ENCODE results near the gene USF2. TPM values are rescaled to one million over a fixed set of nuclear protein-coding genes. Genes with fewer than 3 reads are reported as not detected.

Gene USF2
- total and polyA plus RNA-seq, 2 experiments from 2014 or later, result 30.2 to 55.6 TPM

DNA sequence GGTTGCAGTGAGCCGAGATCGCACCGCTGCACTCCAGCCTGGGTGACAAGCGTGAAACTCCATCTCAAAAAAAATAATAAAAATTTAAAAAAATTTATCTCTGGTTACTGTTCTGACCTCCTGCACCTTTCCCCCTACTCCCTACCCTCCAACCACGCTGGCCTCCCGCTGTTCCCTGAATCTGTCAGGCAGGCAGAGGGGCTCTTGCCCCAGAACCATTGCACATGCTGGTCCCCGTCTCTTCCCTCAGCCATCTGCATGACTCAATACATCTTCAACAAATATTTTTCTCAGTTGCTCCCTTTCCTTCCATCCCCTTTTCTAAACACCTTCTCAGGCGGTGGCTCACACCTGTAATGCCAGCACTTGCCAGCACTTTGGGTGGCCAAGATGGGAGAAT, 39.2 kb upstream of the USF2 start:
- WGBS (ENCODE audit: low lambda C conversion rate, missing lambda C conversion rate), result 91% methylated on average over 8 of the region's 8 CpGs
- Histone ChIP-seq H3K27ac (no peak overlapping the region), H2AFZ (no peak overlapping the region), H3K4me3 (no peak overlapping the region), H4K20me1 (ENCODE audit: insufficient read depth, poor library complexity, severe bottlenecking) (no peaks in the 10 kb centered on the region), H3K9me3 (ENCODE audit: low read depth) (no peaks in the 10 kb centered on the region), H3K27me3 (no peaks in the 10 kb centered on the region), H3K4me1 (ENCODE audit: insufficient read depth) (no peaks in the 10 kb centered on the region), H3K4me2 (no peak overlapping the region), H3K36me3 (replicated peaks; ENCODE audit: insufficient read depth, low read depth) (no peaks in the 10 kb centered on the region), H3K9me2 (replicated peaks; ENCODE audit: insufficient read depth) (no peaks in the 10 kb centered on the region), H3K79me2 (no peaks in the 10 kb centered on the region)
- TF ChIP-seq, protein P1, sequence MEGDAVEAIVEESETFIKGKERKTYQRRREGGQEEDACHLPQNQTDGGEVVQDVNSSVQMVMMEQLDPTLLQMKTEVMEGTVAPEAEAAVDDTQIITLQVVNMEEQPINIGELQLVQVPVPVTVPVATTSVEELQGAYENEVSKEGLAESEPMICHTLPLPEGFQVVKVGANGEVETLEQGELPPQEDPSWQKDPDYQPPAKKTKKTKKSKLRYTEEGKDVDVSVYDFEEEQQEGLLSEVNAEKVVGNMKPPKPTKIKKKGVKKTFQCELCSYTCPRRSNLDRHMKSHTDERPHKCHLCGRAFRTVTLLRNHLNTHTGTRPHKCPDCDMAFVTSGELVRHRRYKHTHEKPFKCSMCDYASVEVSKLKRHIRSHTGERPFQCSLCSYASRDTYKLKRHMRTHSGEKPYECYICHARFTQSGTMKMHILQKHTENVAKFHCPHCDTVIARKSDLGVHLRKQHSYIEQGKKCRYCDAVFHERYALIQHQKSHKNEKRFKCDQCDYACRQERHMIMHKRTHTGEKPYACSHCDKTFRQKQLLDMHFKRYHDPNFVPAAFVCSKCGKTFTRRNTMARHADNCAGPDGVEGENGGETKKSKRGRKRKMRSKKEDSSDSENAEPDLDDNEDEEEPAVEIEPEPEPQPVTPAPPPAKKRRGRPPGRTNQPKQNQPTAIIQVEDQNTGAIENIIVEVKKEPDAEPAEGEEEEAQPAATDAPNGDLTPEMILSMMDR (IDR thresholded peaks at IDR 0.05; ENCODE audit: poor library complexity), result no peak
- TF ChIP-seq EZH2phosphoT487 (IDR thresholded peaks at IDR 0.05; ENCODE audit: low read depth, severe bottlenecking, unreplicated experiment), result no peak
- TF ChIP-seq EZH2 (IDR thresholded peaks at IDR 0.05; ENCODE audit: borderline replicate concordance), result no peak
- DNase-seq (ENCODE audit: low spot score), result no peak

DNA sequence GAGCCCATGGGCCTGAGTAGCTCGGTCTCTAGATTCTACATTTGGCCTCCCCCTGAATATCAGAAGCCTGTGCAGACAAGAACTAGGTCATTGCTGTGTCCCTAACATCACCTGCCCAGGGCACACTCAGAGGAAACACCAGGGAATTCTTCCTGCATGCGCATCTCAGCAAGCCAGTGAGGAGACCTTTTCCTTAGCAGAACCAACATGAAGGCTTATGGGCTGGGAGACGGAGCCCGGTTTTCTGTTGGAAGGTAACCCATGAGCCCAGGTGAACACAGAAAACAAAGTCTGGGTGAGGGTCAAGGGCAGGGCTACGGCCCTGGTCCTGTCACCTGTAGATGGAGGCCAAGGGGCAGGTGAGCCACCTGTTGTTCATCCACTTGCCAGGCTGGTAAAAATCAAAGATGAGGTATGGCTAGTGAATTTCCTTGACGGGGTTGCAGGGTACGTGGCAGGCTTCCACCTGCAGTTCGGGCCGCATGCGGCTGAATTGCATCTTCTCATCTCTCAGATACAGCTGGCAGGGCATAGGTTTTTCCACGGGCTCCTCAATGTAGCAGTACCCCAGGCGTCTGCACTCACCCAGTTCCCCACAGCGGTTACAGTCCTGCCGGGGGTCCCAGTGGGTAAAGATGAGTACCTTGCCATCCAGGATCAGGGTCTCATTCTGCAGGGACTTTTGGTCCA, 36.7 kb upstream of the USF2 start:
- Histone ChIP-seq H3K27me3 (no peaks in the 10 kb centered on the region), H3K4me2 (no peak overlapping the region), H3K36me3 (replicated peaks; ENCODE audit: insufficient read depth, low read depth) (no peaks in the 10 kb centered on the region), H2AFZ (no peak overlapping the region), H3K9me3 (ENCODE audit: low read depth) (no peaks in the 10 kb centered on the region), H3K79me2 (no peaks in the 10 kb centered on the region), H3K27ac (no peak overlapping the region), H3K4me1 (ENCODE audit: insufficient read depth) (no peaks in the 10 kb centered on the region), H4K20me1 (ENCODE audit: insufficient read depth, poor library complexity, severe bottlenecking) (no peaks in the 10 kb centered on the region), H3K4me3 (no peak overlapping the region), H3K9me2 (replicated peaks; ENCODE audit: insufficient read depth) (no peaks in the 10 kb centered on the region)
- no peak for DNase-seq (ENCODE audit: low spot score)
- TF ChIP-seq EZH2phosphoT487 (IDR thresholded peaks at IDR 0.05; ENCODE audit: low read depth, severe bottlenecking, unreplicated experiment), result no peak
- no peak for TF ChIP-seq EZH2 (IDR thresholded peaks at IDR 0.05; ENCODE audit: borderline replicate concordance)
- TF ChIP-seq, protein P1 (IDR thresholded peaks at IDR 0.05; ENCODE audit: poor library complexity), result no peak
- 88% methylated on average over 14 of the region's 14 CpGs for WGBS (ENCODE audit: low lambda C conversion rate, missing lambda C conversion rate)

DNA sequence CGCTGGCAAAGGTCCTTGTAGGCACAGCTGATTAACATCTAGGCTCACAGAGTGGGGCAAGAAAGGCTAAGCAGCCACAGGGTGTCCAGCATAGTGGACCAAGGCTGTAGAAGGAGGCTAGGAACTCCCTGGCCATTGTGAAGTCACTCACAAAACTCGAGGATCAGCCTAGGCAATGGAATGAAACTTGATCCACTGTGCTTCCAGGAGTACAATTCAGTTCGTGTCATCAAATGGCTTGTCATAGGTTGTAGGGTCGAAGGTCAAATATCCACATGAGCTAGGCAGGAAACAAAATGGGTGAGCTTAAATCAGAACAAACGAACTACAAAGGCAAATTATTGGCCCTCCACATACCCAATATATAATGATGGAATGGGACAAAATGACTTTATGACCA, 35.9 kb upstream of the USF2 start:
- Histone ChIP-seq H3K79me2 (no peaks in the 10 kb centered on the region), H3K36me3 (replicated peaks; ENCODE audit: insufficient read depth, low read depth) (no peaks in the 10 kb centered on the region), H3K4me2 (no peak overlapping the region), H3K27me3 (no peaks in the 10 kb centered on the region), H2AFZ (no peak overlapping the region), H3K9me3 (ENCODE audit: low read depth) (no peaks in the 10 kb centered on the region), H3K4me3 (no peak overlapping the region), H4K20me1 (ENCODE audit: insufficient read depth, poor library complexity, severe bottlenecking) (no peaks in the 10 kb centered on the region), H3K4me1 (ENCODE audit: insufficient read depth) (no peaks in the 10 kb centered on the region), H3K9me2 (replicated peaks; ENCODE audit: insufficient read depth) (no peaks in the 10 kb centered on the region), H3K27ac (no peak overlapping the region)
- WGBS (ENCODE audit: low lambda C conversion rate, missing lambda C conversion rate), result 56% methylated on average over 5 of the region's 5 CpGs
- DNase-seq (ENCODE audit: low spot score), result no peak
- TF ChIP-seq EZH2phosphoT487 (IDR thresholded peaks at IDR 0.05; ENCODE audit: low read depth, severe bottlenecking, unreplicated experiment), result no peak
- TF ChIP-seq, protein P1 (IDR thresholded peaks at IDR 0.05; ENCODE audit: poor library complexity), result no peak
- no peak for TF ChIP-seq EZH2 (IDR thresholded peaks at IDR 0.05; ENCODE audit: borderline replicate concordance)

Measured in hepatocyte (in vitro differentiated cells).